ENCODE results near the gene RXFP1.

RXFP1 gene

DNA sequence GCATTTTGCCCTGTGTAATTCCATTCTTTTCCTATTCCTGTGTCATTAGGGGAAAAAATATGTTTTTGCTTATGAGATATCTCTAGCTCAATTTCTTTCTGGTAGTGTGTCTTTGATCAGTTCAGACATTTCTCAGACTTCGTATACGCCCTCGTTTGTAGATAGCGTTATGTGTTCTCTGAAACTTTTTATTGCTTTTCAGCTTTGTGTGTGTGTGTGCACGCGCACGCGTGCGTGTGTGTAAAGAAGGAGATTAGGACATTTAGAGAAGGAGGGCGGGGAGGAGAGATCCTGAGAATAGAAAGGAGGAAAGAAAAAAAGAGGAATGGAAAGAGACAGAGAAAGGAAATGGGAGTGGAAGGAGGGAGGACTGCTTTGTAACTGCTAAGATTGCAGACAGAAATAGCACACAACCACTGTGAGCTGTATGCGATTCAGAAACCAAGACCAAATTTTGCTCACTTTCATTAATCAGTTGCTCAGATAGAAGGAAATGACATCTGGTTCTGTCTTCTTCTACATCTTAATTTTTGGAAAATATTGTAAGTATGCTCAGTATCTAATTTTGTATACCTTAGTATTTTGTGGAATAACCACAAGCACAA, at the start of gene RXFP1:
RXFP1 (plus strand) TSS at position 399 of the 605 bp plus-strand sequence; CDS start at position 494, 95 bp downstream.
- DNase-seq: no peak

DNA sequence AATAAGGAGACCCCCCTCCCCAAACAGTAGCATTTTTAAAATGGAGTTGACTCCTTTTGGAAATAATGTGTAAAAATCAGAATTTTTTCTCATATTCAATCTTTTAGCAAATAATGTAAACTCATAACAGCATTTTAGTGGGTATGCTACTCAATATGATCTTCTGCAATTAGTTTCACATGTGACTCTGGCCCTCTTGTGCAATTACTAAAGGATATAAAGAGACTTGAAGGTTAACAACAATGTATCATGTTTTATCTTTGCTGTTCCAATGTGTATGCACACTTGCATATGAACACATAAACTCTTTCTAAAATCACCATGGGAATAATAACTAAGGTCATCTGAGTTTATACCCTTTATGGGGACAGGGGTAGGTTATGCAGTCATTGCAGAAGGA, 39.9 kb upstream of the RXFP1 start:
- DNase-seq: no peak

DNA sequence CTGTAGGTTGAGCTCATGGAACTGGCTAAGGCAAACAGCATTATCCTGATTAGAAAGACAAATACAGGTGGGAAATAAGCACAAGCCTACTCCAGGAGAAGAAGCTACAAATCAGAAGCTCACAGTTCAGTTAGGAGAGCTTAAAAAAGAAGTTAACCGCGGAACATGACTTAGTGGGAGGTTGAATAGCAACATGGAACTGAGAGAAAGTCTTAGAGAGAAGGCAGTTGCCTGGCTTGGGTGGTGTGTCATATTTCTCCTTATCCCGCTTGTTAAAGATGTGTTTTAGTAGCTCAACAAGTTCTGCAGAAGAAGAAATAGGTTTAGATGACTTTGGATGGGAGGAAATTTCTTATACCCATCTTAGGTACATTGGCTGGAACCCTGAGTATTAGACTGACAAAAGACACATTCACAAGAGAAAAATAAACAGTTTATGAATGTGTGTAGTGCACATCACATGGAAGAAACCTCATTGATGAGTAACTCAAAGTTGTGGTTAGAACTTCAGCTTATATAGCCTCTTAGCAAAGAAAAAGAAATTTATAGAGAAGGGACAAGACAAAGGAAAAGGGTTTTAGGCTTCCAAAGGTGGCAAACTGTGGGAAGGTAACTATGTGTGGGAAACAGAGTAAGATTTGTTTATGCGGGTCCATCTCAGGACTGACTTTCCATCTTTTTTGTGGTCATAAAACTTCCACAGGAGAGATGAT, 37.4 kb upstream of the RXFP1 start:
- DNase-seq: no peak

DNA sequence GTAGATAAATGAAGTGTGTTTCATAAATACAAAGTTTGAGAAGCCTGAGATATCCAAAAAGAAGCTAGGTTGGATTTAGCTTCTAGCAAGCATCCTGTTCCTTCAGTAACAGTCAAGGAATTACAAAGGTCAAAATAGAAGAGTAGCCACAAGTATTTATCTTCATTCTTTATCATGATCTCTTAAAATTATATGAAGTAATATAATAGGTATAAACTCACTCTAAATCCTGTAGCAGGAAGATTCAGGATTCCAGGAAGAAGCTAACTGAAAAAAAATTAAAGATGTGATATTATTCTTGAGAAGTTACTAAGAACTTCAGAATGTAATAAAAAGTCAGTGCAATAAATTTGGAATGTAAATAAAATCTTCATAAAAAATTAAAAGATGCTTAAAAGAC, 31.1 kb upstream of the RXFP1 start:
- no peak for DNase-seq

DNA sequence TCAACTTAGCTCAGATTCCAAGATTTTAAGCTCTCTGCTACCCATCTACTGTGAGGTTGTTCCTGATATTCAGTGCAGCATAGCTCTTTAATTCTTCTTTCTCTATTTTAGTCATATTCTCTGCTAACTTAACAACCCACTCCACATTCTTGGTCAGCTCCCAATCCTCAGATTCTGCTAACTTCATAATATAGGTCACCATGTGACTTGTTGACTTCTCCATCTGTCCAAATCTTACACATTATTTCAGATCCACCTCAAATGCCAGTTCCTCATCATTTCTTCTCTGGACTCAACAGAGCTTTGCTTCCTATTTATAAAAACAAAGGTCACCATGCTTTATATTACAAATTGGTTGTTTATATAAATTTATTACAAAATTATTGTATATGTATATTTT, 29.3 kb upstream of the RXFP1 start:
- no peak for DNase-seq

DNA sequence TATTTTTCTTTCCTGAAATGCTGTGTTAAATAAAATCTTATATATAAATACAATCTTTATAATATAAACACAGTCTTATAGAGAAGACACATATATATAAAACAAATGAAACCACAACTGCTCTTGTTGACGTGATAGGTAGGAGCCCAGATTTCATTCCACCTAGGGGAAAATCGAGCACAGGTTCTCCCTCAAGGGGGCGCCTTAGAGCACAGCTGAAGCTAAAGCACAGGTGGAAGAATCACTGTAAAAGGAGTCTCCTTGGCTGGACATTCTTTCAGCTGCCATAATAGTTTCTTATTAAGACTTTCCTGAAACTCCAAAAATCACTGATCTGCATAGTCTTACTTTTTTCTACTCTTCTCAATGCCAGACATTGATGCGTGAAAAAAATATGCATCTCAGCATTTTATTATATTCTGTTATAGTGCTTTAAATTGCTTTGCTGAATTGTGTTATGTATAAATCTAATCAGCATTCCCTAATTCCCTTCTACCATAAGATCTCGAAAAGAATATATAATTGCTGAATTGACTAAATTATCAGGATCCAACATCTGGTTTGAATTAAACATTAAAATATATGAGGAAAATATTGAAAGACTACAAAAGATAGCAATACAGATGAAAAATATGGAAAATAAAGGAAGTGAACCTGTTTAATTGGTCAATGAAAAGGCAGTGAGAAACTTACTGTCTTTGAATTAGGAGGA, 25.5 kb upstream of the RXFP1 start:
- no peak for DNase-seq

DNA sequence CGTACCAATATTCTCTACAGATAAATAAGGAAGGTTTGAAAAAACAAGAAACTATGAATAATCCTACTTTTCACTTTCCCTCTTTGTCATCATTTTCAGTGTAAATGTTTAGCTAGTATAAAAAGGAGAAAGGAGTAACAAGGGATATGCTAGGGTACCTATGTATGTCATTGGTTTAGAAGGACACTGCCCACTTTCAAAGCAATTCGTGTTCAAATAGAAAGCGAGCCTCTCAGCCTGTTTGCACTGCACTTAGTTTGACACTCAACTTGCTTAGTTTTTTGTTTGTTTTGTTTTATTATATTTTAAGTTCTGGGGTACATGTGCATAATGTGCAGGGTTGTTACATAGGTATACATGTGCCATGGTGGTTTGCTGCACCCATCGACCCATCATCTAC, 21.6 kb upstream of the RXFP1 start:
- no peak for DNase-seq

DNA sequence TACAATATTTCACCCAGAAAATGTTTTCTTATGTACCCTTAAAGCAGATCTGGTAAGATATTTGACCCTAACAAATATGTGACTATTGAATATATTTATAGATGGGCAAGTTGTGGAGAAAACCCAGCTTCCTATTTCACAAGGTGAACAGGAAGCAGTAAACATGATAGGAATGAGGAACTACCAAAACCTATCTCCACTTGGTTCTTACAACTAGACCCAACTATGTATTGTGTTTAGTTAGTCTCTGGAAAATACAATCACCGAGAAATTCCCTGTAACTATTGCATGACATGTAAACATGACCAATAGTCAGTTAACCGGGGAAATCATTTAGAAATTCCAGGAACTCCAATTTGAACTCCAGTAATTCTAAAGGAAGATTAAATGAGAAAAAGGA, 8.4 kb upstream of the RXFP1 start:
- DNase-seq: no peak

DNA sequence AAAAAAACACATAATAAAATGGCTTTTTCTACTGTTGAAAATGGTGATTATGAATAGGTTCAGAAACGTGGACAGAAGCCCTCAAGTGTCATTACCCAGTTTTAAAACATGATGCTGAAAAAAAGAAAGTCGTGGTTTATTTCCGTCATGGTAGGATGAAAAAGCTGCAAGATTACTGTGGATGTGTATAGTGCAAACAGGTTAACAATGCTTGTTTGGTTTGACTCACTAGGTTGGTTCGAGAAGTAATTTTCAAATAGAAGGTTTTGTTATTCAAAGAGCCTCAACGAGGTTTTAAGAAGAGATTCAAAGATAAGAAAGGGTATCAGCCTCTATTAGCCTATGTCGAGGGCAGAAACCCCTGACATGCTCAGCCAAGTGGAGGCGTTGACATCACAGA, 2.5 kb upstream of the RXFP1 start:
- DNase-seq: no peak

DNA sequence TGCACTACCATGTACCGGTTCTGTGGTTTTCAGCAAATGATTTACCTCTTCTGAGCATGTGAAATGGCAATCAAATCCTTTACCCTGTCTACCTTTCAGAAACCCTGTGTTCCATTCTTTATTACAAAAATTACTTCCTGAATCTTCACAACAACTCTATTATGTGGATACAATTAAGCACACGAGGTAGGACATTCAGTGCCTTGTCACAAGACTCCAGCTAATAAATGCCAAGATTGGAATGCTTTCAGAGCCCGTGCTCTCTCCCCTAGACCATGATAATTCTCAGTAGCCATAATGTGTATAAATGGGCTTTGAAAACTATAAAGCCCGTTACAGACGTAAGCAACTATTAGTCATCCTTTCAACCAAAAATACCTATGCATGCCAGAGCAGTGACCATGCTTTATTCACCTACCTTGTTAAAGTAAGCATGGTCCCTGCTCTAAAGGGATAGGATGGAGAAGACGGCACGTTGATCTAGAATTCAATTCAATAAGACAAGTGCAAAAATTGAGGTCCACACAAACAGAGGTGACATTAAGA, 2.4 kb downstream of the RXFP1 start:
- no peak for DNase-seq

DNA sequence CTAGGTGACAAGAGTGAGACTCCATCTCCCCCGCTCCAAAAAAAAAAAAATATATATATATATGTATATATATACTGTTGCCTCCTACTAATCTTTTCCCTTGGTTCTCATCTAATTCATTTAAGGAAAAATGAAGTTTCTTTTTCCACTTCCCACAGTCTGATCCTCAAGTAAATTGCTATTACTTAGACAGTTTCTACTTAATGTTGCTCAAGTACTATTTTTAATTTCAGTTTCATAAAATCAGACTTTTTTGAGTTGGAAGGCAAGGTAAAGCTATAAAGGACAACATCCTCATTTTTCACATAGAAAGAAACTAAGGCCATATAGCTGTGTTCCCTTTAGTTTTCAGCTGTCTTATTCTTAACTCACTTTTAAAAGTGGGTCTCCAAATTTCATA, 5.8 kb downstream of the RXFP1 start:
- no peak for DNase-seq

DNA sequence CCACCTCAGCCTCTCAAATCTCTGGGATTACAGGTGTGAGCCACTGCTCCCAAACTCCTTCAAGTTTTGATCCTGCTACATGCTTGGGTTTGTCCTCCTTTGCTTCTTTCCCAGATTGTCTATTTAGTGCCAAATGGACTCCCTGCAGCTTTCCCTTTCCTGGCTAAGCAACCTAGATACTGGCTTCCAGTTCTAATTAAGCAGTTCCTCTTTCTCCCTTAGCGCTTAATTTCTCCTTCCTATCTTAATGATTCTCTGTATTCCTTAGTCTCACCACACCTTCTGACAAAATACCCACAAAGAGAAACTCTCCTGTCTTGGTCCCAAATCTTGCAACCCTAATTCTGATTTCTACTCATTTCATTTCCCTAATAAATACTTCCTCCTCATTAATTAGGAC, 7.8 kb downstream of the RXFP1 start:
- DNase-seq: no peak

DNA sequence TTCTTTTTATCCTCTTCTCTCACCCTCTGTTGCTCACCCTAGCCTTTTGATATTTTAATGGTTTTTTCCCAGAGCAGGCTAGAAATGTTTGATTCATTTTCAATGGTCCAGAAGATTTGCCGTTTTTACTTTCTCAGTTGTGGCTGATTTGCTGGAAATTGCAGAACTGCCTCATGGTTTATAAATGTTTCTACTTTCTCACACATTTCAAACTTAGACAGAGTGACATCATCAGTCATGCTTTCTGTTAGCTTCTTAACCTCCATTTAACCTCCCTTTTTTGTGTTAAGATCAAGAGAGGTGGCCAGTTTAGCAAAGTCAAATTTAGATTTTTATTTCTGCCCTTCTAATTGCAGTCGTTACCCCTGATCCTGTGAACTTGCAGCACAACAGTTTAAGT, 8.7 kb downstream of the RXFP1 start:
- DNase-seq: no peak

DNA sequence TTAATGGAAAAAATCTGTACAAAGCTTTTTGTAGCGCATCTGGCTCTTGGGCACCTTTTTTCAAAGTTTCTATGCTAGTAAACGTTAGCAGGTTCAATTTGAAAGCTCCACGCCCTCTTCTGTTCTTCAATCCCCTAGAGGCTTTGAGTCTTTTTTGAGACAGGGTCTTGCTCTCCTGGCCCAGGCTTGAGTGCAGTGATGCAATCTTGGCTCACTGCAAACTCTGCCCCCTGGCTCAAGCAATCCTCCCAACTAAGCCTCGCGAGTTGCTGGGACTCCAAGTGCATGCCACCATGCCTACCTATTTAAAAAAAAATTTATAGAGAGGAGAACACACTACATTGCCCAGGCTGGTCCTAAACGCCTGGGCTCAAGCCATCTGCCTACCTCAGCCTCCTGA, 9.2 kb downstream of the RXFP1 start:
- no peak for DNase-seq

DNA sequence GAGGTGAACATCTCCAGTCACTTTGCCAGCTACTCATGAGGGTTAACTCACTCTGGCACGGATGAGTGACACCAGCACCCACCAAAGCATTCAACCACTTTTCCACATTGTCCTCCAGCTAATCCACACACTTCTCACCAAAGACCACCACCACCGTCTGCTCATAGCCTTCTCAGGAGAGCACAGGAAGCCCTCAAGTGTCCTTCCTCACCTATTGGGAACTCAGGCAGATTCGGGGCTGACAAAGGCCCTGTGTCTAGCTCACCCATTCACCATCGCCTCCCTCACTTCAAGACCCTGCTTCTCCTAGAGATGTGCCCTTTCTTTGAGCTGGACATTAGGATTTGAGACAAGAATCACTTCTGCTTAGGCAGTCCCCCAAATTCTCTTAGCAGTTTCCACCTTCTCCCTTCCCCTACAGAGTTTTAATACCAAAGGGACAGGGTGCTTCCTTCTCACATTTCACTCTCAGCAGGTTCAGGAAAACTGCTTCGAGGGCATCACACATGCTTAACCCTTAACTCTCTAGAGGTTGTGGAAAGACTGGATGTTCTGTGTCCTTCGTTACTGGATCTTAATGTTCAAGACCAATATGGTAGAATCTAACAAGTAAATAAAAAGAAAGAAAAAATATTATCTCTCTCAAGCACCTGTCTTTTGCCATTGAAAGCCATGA, 11.0 kb downstream of the RXFP1 start:
- no peak for DNase-seq

DNA sequence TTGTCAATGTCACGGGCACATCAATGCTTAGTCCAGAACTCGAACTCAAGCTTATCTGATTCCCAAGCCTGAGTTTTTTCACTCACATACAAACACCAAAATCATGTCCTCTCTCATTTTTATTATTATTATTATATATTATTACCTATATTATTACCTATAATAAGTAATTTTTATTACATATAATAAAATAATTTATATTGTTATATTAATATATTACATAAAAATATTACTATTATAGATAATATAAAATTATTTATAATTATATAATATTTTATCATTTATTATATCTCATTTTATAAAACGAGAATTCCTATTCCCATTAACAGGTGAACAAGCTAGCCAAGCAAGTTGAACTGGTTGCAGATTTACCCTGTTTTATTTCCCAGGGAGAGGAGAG, 13.0 kb downstream of the RXFP1 start:
- no peak for DNase-seq

DNA sequence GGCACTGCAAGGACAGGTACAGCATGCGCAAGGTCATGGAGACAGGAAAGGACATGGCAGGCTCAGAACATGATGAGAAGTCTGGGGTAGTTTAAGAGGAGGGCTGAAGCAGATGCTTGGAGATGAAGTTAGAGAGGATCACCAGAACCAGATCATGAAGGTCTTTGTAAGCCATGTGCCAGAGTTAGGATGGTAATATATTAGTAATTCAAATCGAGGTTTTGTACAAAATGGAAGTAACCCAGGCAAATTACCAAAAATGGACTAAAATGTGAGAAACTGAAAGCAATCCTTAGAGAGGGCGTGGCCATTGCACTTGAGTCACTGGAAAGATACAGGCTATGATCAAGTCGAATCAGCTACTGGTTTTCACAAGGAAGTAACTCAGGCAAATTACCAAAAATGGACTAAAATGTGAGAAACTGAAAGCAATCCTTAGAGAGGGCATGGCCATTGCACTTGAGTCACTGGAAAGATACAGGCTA, 13.5 kb downstream of the RXFP1 start:
- DNase-seq: no peak

DNA sequence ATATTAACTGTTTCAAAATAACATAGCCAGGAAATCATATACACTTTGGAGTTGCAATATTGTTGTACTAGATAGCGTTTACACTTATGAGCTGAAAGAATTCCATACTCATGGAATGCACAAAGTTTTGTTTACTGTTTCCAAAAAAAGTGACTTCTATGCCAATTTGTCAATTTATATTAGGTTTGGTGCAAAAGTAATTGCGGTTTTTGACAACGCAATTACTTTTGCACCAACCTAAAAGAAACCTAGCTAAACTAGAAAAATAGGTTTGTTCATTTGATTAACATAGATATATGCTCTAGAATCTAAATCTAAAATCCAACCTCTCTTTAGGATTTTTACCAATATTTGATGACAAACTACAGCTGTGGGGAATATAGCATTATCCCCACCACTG, 15.2 kb downstream of the RXFP1 start:
- no peak for DNase-seq

DNA sequence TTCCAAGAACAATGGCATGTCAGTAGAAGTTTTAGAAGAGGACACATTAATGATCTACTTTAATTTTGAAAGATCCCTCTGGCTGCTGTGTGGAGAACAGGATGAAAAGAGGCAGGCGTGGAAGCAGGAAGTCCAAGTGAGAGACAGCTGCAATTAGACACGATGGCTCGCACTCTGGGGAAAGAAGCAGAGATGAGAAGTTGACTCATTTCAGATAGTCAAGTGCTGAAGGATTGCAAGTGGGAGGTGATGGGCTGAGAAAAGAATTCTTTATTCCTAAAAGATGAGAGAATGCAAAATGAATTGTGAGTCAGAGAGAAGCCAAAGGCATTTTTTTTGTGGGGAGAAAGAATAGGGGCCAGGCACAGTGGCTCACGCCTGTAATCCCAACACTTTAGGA, 16.5 kb downstream of the RXFP1 start:
- DNase-seq: no peak

DNA sequence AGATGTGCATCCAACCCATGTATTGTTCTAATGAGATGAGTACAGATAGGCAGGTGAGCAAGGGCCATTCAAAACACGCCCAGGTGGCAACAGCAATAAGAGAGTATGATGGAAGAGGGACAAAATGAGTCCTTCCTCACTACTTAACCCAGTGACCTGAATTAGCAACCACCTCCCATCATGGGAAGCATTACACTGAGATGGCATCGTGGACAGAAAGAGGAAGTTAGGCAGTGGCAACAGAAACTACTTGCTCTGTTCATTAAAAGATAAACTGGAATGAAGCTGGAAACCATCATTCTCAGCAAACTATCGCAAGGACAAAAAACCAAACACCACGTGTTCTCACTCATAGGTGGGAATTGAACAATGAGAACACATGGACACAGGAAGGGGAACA, 17.2 kb downstream of the RXFP1 start:
- DNase-seq: no peak

DNA sequence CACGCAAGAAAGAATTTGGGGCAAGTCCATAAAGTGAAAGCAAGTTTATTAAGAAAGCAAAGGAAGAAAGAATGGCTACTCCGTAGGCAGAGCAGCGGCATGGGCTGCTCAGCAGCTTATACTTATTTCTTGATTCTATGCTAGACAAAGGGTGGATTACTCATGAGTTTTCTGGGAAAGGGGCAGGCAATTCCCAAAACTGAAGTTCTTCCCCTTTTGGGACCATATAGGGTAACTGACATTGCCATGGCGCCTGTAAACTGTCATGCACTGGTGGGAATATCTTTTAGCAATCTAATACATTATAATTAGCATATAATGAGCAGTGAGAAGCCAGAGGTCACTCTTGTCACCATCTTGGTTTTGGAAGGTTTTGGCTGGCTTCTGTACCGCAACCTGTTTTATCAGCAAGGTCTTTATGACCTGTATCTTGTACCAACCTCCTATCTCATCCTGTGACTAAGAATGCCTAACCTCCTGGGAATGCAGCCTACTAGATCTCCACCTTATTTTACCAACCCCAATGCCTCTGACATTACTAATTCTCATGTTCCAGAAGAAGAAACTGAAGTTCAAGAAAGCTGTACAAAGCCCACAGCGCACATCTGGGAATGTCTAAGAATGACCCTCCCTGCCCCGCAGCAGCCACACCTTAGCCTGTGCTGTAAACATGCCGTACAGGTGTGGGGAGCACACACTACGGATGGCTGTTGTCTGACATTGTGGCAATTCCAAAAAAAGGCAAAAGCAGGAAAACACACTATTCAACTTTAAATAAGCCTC, 18.6 kb downstream of the RXFP1 start:
- no peak for DNase-seq

DNA sequence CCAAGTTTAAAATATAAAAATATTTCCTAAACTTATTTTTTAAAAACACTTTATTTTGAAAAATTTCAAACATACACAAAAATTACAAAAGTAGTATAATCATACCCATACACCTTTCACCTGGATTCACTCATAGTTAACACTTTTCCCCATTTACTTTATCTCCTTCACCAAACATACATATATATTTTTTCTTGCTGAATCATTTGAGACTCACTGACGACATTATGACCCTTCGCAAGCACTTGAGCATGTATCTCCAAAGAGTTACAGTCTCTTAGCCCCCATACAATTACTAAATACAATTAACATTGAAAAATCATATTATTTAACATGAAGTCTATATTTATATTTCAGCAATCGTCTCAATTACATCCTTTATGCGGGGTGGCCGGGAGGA, 19.8 kb downstream of the RXFP1 start:
- no peak for DNase-seq

DNA sequence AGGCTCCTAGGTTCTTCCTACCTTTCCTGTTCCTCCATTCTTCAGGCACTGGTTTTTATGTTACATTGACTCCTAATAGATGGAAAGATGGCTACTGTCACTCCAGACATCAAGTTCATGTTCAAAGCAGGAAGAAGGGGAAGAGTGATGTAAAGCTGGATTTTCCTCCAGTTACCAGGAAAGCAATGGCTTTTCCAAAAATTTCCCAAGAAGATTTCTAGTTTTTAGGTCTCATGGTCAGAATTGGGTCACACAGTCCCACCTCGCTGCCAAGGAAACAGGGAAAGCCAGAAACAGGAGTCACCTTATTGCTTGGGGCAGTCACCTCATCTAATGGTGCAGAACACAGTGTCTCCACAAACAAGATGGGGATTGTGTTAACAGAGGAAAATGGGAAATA, 21.5 kb downstream of the RXFP1 start:
- DNase-seq: no peak
